Aorta (tissue), 5 donors: ENCODE measurements around the gene MSI2. TPM values are rescaled to one million over a fixed set of nuclear protein-coding genes. Genes with fewer than 3 reads are reported as not detected.
A peak's percentile ranks its signal among the peaks of the same experiment; 100 is the strongest.
"Not testable (repeated sequence)": the region's sequence is repeated elsewhere in the genome, so short reads cannot be mapped to it uniquely, and the experiment has no call there.

Source experiments
- ATAC-seq: fragments of 200-7000 bp; cut with Tn5 transposase; one replicate; pipeline ENCODE4 v1.9.1; 2022; ENCODE audit warnings: moderate library complexity; ENCODE audit not compliant: low FRiP score
- DNase-seq, 2 donors: peaks; one replicate each; pipeline ENCODE4 v3.0.0-alpha.2; 2020
- H3K27ac ChIP-seq, 2 donors: one replicate each; pipeline ENCODE4 v1.5.1; 2013; ENCODE audit warnings: low read length in 2 of 2, mild to moderate bottlenecking in 2 of 2, moderate library complexity in 2 of 2, control low read depth in 1 of 2, inconsistent platforms in 1 of 2, low read depth in 1 of 2
- H3K27me3 ChIP-seq, 2 donors: one replicate each; pipeline ENCODE4 v1.6.1; 2013; ENCODE audit warnings: control low read depth in 1 of 2, low read length in 1 of 2, mild to moderate bottlenecking in 1 of 2, moderate library complexity in 1 of 2; ENCODE audit not compliant: insufficient read depth in 2 of 2, control insufficient read depth in 1 of 2
- H3K36me3 ChIP-seq, 2 donors: one replicate each; pipeline ENCODE4 v1.6.1; 2013; ENCODE audit warnings: control low read depth in 1 of 2, low read length in 1 of 2, mild to moderate bottlenecking in 1 of 2; ENCODE audit not compliant: insufficient read depth in 2 of 2, control insufficient read depth in 1 of 2
- H3K4me1 ChIP-seq, 2 donors: one replicate each; pipeline ENCODE4 v1.6.1; 2013; ENCODE audit warnings: low read length in 2 of 2, control low read depth in 1 of 2, mild to moderate bottlenecking in 1 of 2, moderate library complexity in 1 of 2; ENCODE audit not compliant: insufficient read depth in 2 of 2, control insufficient read depth in 1 of 2
- H3K4me3 ChIP-seq, 2 donors: one replicate each; pipeline ENCODE4 v1.5.1; 2013; ENCODE audit warnings: low read length in 2 of 2, control low read depth in 1 of 2, mild to moderate bottlenecking in 1 of 2
- H3K9me3 ChIP-seq: one replicate; pipeline ENCODE4 v1.6.1; 2013; ENCODE audit warnings: mild to moderate bottlenecking, low read length; ENCODE audit not compliant: control insufficient read depth
- WGBS, 2 donors: extraction: QIAGEN DNeasy Blood & Tissue Kit; methylation state at CpG; one replicate each; pipeline ENCODE4 v1.1.7; 2013; 5-methylcytosine and 5-hydroxymethylcytosine counted together
- intact Hi-C, 2 donors: fragments of 100-400 bp; cut with DNase I; formaldehyde crosslinking; loops; one replicate each; pipeline versions ENCODE4 v1.14.2 to v1.15.0; 2022
- polyA plus RNA-seq, 2 donors: library from polyadenylated mRNA; stranded (reverse); fragments of 200-250 nt; gene quantifications; one replicate each; pipeline ENCODE4 v1.2.3, GENCODE V29; 2013
- total RNA-seq, 2 donors: library from RNA; stranded (reverse); fragmentation: NEBNext Ultra II Directional; extraction: Animal tissue kit (Norgen Biotek cat#: 25700); gene quantifications; one replicate each; pipeline ENCODE4 v1.2.1, GENCODE V29; 2021
- donor health status: healthy with polysubstance abuse.
- donor health status: Bipolar disorder and iron deficiency.
- donor health status: DM: no; HTN: no; CAD: no.
- donor health status: DM: no; HTN: no; CAD: no.
- donor health status: DM: yes; HTN: yes; CAD: no.

Gene MSI2
- total and polyA plus RNA-seq, 4 donors, result 9.3 to 48.2 (median 29.1) TPM

GRCh38 chr17:57294629-57295501 lies 38.5 kb downstream of the MSI2 start:
- DNase-seq (no peak), ATAC-seq (no peak)
- Histone ChIP-seq H3K27ac (no peak overlapping the region), H3K9me3 (peaks cover 2% of the 10 kb centered on the region), H3K4me3 (no peak overlapping the region), H3K27me3 (no peaks in the 10 kb centered on the region), H3K4me1 (no peaks in the 10 kb centered on the region), H3K36me3 (peaks cover 0 to 2% of the 10 kb centered on the region in 2 donors)
- WGBS, 2 donors, result 88 to 90% methylated on average over 10 of the region's 10 CpGs
- intact Hi-C loops, result no loop called here

GRCh38 chr17:57295526-57296023 lies 39.3 kb downstream of the MSI2 start:
- intact Hi-C loops, result no loop called here
- Histone ChIP-seq H3K27ac (no peak overlapping the region), H3K9me3 (peaks cover 2% of the 10 kb centered on the region), H3K36me3 (peaks cover 0 to 2% of the 10 kb centered on the region in 2 donors), H3K27me3 (no peaks in the 10 kb centered on the region), H3K4me1 (no peaks in the 10 kb centered on the region), H3K4me3 (no peak overlapping the region)
- ATAC-seq, result no peak
- WGBS, 2 donors, result 36 to 58% methylated on average over 5 of the region's 5 CpGs
- DNase-seq, result no peak

- Histone ChIP-seq H3K4me3 (no peak overlapping the region), H3K27ac (no peak overlapping the region), H3K9me3 (peaks cover 2% of the 10 kb centered on the region), H3K4me1 (no peaks in the 10 kb centered on the region), H3K27me3 (no peaks in the 10 kb centered on the region), H3K36me3 (peaks cover 0 to 2% of the 10 kb centered on the region in 2 donors)
- no peak for ATAC-seq
- WGBS, 2 donors, result 89 to 90% methylated on average over 4 of the region's 4 CpGs
- DNase-seq, result no peak
- intact Hi-C loops, result no loop called here
Observed at GRCh38 chr17:57296231-57296630, 39.9 kb downstream of the MSI2 start.

- Histone ChIP-seq H3K27me3 (no peaks in the 10 kb centered on the region), H3K27ac (no peak overlapping the region), H3K4me1 (no peaks in the 10 kb centered on the region), H3K4me3 (no peak overlapping the region), H3K36me3 (peaks cover 0 to 2% of the 10 kb centered on the region in 2 donors), H3K9me3 (peaks cover 2% of the 10 kb centered on the region)
- DNase-seq (no peak), ATAC-seq (no peak)
- 95 to 96% methylated on average over 7 of the region's 7 CpGs for WGBS, 2 donors
- intact Hi-C loops, result no loop called here
Observed at GRCh38 chr17:57299176-57299575, 42.9 kb downstream of the MSI2 start.

DNA sequence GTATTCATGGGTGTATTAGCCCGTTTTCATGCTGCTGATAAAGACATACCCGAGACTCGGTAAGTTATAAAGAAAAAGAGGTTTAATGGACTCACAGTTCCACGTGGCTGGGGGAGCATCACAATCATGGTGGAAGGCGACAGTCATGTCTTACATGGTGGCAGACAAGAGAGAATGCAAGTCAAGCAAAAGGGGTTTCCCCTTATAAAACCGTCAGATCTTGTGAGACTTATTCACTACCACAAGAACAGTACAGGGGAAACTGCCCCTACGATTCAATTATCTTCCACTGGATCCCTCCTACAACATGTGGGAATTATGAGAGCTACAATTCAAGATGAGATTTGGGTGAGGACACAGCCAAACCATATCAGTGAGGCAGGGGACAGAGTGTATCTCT lies 44.3 kb downstream of the MSI2 start:
- not testable (repeated sequence) for H3K27ac ChIP-seq, H3K36me3 ChIP-seq

DNA sequence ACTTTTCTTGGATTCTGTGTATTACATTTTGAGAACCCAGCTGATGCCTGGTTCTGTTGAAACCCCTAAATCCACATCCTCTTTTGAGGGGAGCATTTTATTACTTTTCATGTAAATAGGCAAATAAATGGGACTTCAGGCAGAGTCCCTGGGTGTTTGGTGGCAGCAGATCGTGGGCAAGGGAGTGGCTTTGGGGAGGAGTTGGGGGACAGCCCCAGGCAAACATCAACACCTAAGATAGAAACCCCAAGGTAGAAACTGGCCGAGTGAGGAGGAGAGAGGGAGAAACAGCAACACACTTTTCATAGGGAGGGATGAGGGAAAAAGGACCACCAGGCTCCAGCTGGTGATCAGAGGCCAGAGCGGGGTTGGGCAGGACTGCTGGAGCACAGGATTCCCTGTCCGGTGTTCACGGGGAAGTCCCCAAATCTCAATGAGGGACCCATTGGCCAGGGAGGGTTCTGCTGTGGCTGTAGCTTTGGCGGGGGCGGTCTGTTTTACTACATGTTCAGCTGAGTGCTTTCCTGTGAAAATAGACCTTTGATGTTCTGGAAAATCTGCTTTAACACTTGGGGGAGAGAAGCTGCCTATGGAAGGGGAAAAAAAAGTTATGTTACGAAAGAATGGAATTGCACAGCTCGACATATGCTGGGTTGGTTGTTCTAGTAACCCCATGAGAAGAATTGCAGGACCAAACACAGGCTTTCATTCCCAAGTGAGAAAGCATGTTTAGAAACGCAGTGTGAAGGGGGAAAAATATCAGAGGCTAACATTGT lies 46.6 kb downstream of the MSI2 start:
- 95 to 96% methylated on average over 10 of the region's 10 CpGs for WGBS, 2 donors
- ATAC-seq (no peak), DNase-seq (no peak)
- Histone ChIP-seq H3K4me1 (no peaks in the 10 kb centered on the region), H3K36me3 (peaks cover 0 to 2% of the 10 kb centered on the region in 2 donors), H3K9me3 (peaks cover 2% of the 10 kb centered on the region), H3K4me3 (no peak overlapping the region), H3K27ac (no peak overlapping the region), H3K27me3 (no peaks in the 10 kb centered on the region)
- intact Hi-C loops, result no loop called here

More for the DNA sequence above, 44.3 kb downstream of the MSI2 start:
- H3K4me1 ChIP-seq, H3K27me3 ChIP-seq, ATAC-seq, H3K4me3 ChIP-seq, intact Hi-C loops, DNase-seq, H3K9me3 ChIP-seq: not testable (repeated sequence)
- 95 to 96% methylated on average over 7 of the region's 7 CpGs for WGBS, 2 donors

- Histone ChIP-seq H3K36me3 (no peaks in the 10 kb centered on the region), H3K4me1 (no peaks in the 10 kb centered on the region), H3K27ac (no peak overlapping the region), H3K4me3 (no peak overlapping the region), H3K27me3 (no peaks in the 10 kb centered on the region), H3K9me3 (no peaks in the 10 kb centered on the region)
- ATAC-seq (peak; percentile 19), DNase-seq (no peak)
- WGBS, 2 donors, result 58 to 67% methylated on average over 13 of the region's 13 CpGs
- intact Hi-C loops, result no loop called here
Observed at GRCh38 chr17:57305144-57305728, 48.9 kb downstream of the MSI2 start.

- WGBS, 2 donors, result 88 to 93% methylated on average over 5 of the region's 5 CpGs
- Histone ChIP-seq H3K9me3 (no peaks in the 10 kb centered on the region), H3K4me3 (no peak overlapping the region), H3K27ac (no peak overlapping the region), H3K27me3 (no peaks in the 10 kb centered on the region), H3K4me1 (no peaks in the 10 kb centered on the region), H3K36me3 (no peaks in the 10 kb centered on the region)
- ATAC-seq, result no peak
- no peak for DNase-seq
- intact Hi-C loops, result no loop called here
Observed at GRCh38 chr17:57305908-57306504, 49.7 kb downstream of the MSI2 start.
